HG03457 (cell line): ENCODE data around the gene KRT72.

ENCODE experiments used
- ATAC-seq: cut with Tn5 transposase; IDR thresholded peaks from one replicate; pipeline ENCODE4 v1.9.1; 2021; ENCODE audit warnings: moderate number of reproducible peaks; ENCODE audit not compliant: unreplicated experiment

KRT72 gene

GRCh38 chr12:52630599-52631200 is 29.4 kb upstream of the KRT72 start:
- no peak for ATAC-seq

- no peak for ATAC-seq
Measured at GRCh38 chr12:52630008-52630500, 28.8 kb upstream of the KRT72 start.

GRCh38 chr12:52629281-52630007 is 28.2 kb upstream of the KRT72 start:
- no peak for ATAC-seq

GRCh38 chr12:52628841-52629240 is 27.6 kb upstream of the KRT72 start:
- ATAC-seq, result no peak

- no peak for ATAC-seq
Measured at GRCh38 chr12:52628111-52628507, 26.8 kb upstream of the KRT72 start.

GRCh38 chr12:52627395-52628110 is 26.3 kb upstream of the KRT72 start:
- ATAC-seq, result no peak

GRCh38 chr12:52622349-52622748 is 21.1 kb upstream of the KRT72 start:
- no peak for ATAC-seq

GRCh38 chr12:52618866-52619265 is 17.6 kb upstream of the KRT72 start:
- ATAC-seq, result no peak

- no peak for ATAC-seq
Measured at GRCh38 chr12:52618216-52618615, 17.0 kb upstream of the KRT72 start, which contains the start of gene KRT73. Gene KRT73 (minus strand): TSS chr12:52618559. CDS start chr12:52618524, 35 bp downstream.

GRCh38 chr12:52617403-52617785 is 16.1 kb upstream of the KRT72 start:
- ATAC-seq, result no peak

- no peak for ATAC-seq
Measured at GRCh38 chr12:52616680-52617402, 15.6 kb upstream of the KRT72 start.

- ATAC-seq, result no peak
Measured at GRCh38 chr12:52615912-52616311, 14.6 kb upstream of the KRT72 start.

GRCh38 chr12:52615208-52615868 is 14.1 kb upstream of the KRT72 start:
- ATAC-seq, result no peak

GRCh38 chr12:52614381-52615207 is 13.3 kb upstream of the KRT72 start:
- no peak for ATAC-seq

- no peak for ATAC-seq
Measured at GRCh38 chr12:52613384-52614030, 12.2 kb upstream of the KRT72 start.

- ATAC-seq, result no peak
Measured at GRCh38 chr12:52612431-52613383, 11.4 kb upstream of the KRT72 start.

- ATAC-seq, result no peak
Measured at GRCh38 chr12:52611080-52611468, 9.8 kb upstream of the KRT72 start.
